Measurements from ENCODE around the gene NECTIN4. TPM values are rescaled to one million over a fixed set of nuclear protein-coding genes. Genes with fewer than 3 reads are reported as not detected.

NECTIN4 gene
- total RNA-seq, 3 donors from 2014 or later = 1.6 to 5.4 (median 4.6) TPM

- DNase-seq = peak in 2 of 3 donors; percentile 62 to 77
Measured at GRCh38 chr1:161073474-161074121, 15.8 kb downstream of the NECTIN4 start.

DNA sequence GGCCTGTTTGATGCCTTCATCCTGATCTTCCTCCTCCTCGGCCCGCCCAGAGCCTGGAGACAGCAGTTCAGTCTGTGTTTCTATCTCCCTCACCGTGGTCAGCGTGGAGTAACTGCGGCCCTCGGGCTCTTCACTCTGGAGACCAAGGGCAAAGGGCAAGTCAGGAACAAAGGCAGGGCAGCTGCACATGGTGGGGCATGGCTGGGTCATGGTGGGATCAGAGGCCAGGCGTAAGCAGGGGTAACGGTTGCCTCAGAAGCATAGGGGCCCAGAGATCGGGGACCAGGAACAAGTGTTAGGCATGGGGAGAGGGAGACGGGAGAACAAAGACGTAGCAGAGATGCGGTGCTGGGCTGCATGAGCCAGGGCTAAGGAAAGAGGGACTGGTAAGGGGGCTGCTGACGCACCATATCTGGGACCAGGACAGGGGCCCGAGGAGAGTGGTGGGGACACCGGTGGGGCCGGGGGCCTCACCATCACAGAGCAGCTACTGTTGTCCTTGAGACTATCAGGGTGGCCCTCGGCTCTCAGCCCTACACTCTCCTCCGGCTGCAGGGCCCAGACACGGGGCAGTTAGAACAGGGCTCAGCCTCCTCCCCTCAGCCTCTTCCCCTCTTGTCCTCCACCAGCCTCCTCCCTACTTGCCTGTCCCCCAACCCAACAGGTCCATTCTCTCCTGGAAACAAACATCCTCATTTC is 16.5 kb downstream of the NECTIN4 start:
- no peak overlapping the region for H3K4me3 ChIP-seq
- DNase-seq (no peak), ATAC-seq (no peak)
- TF ChIP-seq, protein P1, sequence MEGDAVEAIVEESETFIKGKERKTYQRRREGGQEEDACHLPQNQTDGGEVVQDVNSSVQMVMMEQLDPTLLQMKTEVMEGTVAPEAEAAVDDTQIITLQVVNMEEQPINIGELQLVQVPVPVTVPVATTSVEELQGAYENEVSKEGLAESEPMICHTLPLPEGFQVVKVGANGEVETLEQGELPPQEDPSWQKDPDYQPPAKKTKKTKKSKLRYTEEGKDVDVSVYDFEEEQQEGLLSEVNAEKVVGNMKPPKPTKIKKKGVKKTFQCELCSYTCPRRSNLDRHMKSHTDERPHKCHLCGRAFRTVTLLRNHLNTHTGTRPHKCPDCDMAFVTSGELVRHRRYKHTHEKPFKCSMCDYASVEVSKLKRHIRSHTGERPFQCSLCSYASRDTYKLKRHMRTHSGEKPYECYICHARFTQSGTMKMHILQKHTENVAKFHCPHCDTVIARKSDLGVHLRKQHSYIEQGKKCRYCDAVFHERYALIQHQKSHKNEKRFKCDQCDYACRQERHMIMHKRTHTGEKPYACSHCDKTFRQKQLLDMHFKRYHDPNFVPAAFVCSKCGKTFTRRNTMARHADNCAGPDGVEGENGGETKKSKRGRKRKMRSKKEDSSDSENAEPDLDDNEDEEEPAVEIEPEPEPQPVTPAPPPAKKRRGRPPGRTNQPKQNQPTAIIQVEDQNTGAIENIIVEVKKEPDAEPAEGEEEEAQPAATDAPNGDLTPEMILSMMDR (IDR thresholded peaks at IDR 0.05) = no peak
- no peaks in the 10 kb centered on the region for H3K4me1 ChIP-seq (ENCODE audit: low read depth)
- intact Hi-C loops (cut with DNase I, micrococcal nuclease) = no loop called here
- no peaks in the 10 kb centered on the region for H3K9me3 ChIP-seq
- H3K36me3 ChIP-seq (ENCODE audit: low read depth) = no peaks in the 10 kb centered on the region

More at GRCh38 chr1:161073474-161074121, 15.8 kb downstream of the NECTIN4 start:
- peak; percentile 77 for ATAC-seq
- Histone ChIP-seq H3K36me3 (ENCODE audit: low read depth) (no peaks in the 10 kb centered on the region), H3K4me1 (ENCODE audit: low read depth) (no peaks in the 10 kb centered on the region), H3K9me3 (no peaks in the 10 kb centered on the region), H3K4me3 (no peak overlapping the region)
- intact Hi-C loops (cut with DNase I, micrococcal nuclease) = no loop called here
- TF ChIP-seq, protein P1 (IDR thresholded peaks at IDR 0.05) = no peak

GRCh38 chr1:161071886-161072371 is 17.4 kb downstream of the NECTIN4 start:
- DNase-seq (peak; percentile 64 to 80 (median 67)), ATAC-seq (peak; percentile 28)
- TF ChIP-seq, protein P1 (IDR thresholded peaks at IDR 0.05) = peak; percentile 21
- Histone ChIP-seq H3K4me3 (no peak overlapping the region), H3K9me3 (no peaks in the 10 kb centered on the region), H3K4me1 (ENCODE audit: low read depth) (no peaks in the 10 kb centered on the region), H3K36me3 (ENCODE audit: low read depth) (no peaks in the 10 kb centered on the region)
- intact Hi-C loops (cut with DNase I, micrococcal nuclease) = no loop called here

DNA sequence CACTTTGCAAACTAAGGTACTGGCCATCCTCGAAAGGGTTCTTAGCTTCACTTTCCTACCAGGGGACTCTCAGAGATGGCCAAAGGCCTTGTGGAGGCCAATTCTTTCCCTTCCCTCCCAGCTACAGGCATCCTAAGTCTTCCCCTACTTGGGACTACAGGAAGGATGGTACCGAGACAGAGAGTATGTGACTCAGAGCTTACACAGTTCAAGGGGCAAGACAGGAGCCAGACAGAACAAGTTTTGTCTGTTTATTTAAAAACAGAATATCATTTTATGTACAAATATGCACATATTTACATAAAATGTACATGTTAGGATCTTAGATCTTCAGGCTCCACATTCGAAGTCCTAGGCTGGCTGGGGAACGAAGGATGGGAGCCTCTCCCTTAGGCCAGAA is 18.6 kb downstream of the NECTIN4 start:
- Histone ChIP-seq H3K4me3 (no peak overlapping the region), H3K9me3 (no peaks in the 10 kb centered on the region), H3K4me1 (ENCODE audit: low read depth) (no peaks in the 10 kb centered on the region), H3K36me3 (ENCODE audit: low read depth) (no peaks in the 10 kb centered on the region)
- DNase-seq (no peak), ATAC-seq (no peak)
- intact Hi-C loops (cut with DNase I, micrococcal nuclease) = no loop called here
- TF ChIP-seq, protein P1 (IDR thresholded peaks at IDR 0.05) = no peak

DNA sequence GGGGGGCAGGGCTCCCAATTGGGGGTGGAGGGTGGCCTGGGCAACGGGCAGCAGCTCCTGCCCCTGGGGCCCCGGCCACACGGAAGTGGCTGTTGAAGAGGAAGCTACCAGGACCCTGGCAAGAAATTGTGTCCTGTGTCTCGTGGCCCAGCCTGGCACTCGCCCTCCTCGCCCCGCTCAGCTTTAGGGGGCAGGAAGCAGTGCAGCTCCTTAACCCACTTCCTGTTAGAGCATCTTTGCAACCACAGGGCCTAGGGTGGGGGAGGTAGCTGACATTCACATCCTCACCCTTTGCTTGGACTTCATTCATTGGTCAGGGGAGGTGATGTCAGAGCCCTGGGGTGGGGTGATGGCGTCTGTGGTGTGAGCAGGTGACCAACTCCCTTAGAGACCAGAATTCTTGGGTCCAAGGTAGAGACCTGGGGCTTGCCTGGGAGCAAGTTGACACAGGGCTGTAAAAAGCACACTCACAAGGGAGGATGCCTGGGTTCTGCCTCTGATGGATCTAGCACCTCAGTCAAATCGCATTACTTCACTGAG is 19.6 kb downstream of the NECTIN4 start, which contains the start of gene ARHGAP30:
TSS of gene ARHGAP30 (minus strand) at position 161 of the 540 bp plus-strand sequence. CDS start 267 bp downstream, outside the sequence.
- intact Hi-C loops (cut with DNase I, micrococcal nuclease) = no loop called here
- ATAC-seq (peak; percentile 78), DNase-seq (peak; percentile 72 to 91 (median 74))
- Histone ChIP-seq H3K9me3 (no peaks in the 10 kb centered on the region), H3K4me3 (peak within 1 kb of the TSS; percentile 24), H3K36me3 (ENCODE audit: low read depth) (no peaks in the 10 kb centered on the region), H3K4me1 (ENCODE audit: low read depth) (no peaks in the 10 kb centered on the region)
- TF ChIP-seq, protein P1 (IDR thresholded peaks at IDR 0.05) = no peak

Measured in mucosa of descending colon (tissue), 3 donors.